ENCODE measurements around the gene MEF2C. TPM values are rescaled to one million over a fixed set of nuclear protein-coding genes. Genes with fewer than 3 reads are reported as not detected.

MEF2C gene
- total RNA-seq, 1 donor from 2014 or later, result 1.9 TPM

DNA sequence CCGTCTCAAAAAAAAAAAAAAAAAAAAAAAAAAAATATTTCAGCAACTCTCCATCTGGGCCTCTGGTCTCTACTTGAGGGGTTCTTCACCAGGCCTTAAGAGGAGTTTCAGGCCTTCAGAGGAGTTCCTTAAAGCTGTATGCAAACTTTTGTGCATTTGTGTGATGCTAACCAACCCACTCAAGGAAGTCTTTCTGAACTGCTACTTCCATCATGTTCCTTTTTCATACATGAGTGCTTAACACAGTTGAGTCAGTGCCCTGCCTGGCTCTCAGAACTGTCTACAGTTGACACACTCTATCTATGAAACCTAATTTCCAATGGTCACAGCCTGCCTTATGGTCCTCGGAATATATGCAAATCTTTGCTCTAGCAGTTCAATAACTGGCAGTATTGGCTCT is 146.5 kb downstream of the MEF2C start:
- peaks cover 2% of the 10 kb centered on the region for H3K27me3 Mint-ChIP-seq
- DNase-seq (ENCODE audit: low spot score, unreplicated experiment), result no peak
- H3K4me1 Mint-ChIP-seq (ENCODE audit: low read depth), result peaks cover 3% of the 10 kb centered on the region
- no peak overlapping the region for H3K27ac Mint-ChIP-seq
- no peak overlapping the region for H3K4me3 Mint-ChIP-seq (ENCODE audit: low read depth)
- TF ChIP-seq CTCF (IDR thresholded peaks at IDR 0.05; ENCODE audit: unreplicated experiment), result no peak
- H3K36me3 Mint-ChIP-seq (ENCODE audit: insufficient read depth), result no peaks in the 10 kb centered on the region
- no peaks in the 10 kb centered on the region for H3K9me3 Mint-ChIP-seq (ENCODE audit: low read depth)

DNA sequence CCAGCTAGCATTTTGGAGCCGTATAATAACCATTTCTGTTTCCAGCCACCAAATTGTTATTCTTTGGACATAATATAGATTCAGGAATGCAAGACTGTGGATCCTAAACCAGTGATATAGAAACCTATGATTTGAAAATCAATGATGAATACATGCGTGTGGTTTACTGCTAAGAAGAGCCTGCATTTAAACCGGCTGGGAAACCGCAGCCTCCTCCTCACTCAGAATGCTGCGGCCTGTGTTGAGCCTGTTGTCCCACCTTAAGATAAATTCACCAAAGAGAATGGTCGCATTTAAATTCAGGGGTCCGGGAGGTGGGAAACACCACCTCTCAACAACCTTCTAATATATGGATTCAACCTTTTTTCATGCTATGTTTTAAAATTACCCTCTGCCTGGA is 148.0 kb downstream of the MEF2C start:
- Mint-ChIP-seq H3K27ac (no peak overlapping the region), H3K4me1 (ENCODE audit: low read depth) (peaks cover 5% of the 10 kb centered on the region), H3K27me3 (peaks cover 2% of the 10 kb centered on the region), H3K9me3 (ENCODE audit: low read depth) (no peaks in the 10 kb centered on the region), H3K4me3 (ENCODE audit: low read depth) (no peak overlapping the region), H3K36me3 (ENCODE audit: insufficient read depth) (no peaks in the 10 kb centered on the region)
- DNase-seq (ENCODE audit: low spot score, unreplicated experiment), result no peak
- TF ChIP-seq CTCF (IDR thresholded peaks at IDR 0.05; ENCODE audit: unreplicated experiment), result no peak

GRCh38 chr5:88734191-88734640 is 148.8 kb downstream of the MEF2C start:
- peaks cover 2% of the 10 kb centered on the region for H3K27me3 Mint-ChIP-seq
- peaks cover 5% of the 10 kb centered on the region for H3K4me1 Mint-ChIP-seq (ENCODE audit: low read depth)
- H3K36me3 Mint-ChIP-seq (ENCODE audit: insufficient read depth), result no peaks in the 10 kb centered on the region
- TF ChIP-seq CTCF (IDR thresholded peaks at IDR 0.05; ENCODE audit: unreplicated experiment), result no peak
- no peaks in the 10 kb centered on the region for H3K9me3 Mint-ChIP-seq (ENCODE audit: low read depth)
- no peak overlapping the region for H3K4me3 Mint-ChIP-seq (ENCODE audit: low read depth)
- no peak for DNase-seq (ENCODE audit: low spot score, unreplicated experiment)
- H3K27ac Mint-ChIP-seq, result no peak overlapping the region

DNA sequence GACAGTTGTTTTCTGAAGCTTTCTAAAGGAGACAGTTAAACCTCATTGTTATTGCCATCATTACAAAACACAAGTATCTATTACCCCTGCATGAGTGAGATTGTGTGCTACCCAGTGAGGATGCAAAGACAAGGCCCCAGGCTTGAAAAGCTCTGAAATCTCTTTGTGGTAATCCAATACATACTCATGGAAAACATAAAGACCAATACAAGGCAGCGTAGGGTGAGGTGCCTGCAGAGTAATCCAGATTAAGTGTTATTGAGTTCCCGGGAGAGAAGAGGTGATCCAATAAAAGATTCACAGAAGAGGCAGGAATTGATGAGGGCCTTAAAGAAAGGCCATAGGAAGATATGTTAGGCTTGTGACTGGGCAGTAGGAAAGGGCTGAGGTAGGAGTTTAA is 150.1 kb downstream of the MEF2C start:
- no peaks in the 10 kb centered on the region for H3K36me3 Mint-ChIP-seq (ENCODE audit: insufficient read depth)
- no peak for DNase-seq (ENCODE audit: low spot score, unreplicated experiment)
- H3K4me1 Mint-ChIP-seq (ENCODE audit: low read depth), result peaks cover 5% of the 10 kb centered on the region
- H3K27ac Mint-ChIP-seq, result no peak overlapping the region
- H3K9me3 Mint-ChIP-seq (ENCODE audit: low read depth), result no peaks in the 10 kb centered on the region
- TF ChIP-seq CTCF (IDR thresholded peaks at IDR 0.05; ENCODE audit: unreplicated experiment), result no peak
- H3K27me3 Mint-ChIP-seq, result no peaks in the 10 kb centered on the region
- H3K4me3 Mint-ChIP-seq (ENCODE audit: low read depth), result no peak overlapping the region

DNA sequence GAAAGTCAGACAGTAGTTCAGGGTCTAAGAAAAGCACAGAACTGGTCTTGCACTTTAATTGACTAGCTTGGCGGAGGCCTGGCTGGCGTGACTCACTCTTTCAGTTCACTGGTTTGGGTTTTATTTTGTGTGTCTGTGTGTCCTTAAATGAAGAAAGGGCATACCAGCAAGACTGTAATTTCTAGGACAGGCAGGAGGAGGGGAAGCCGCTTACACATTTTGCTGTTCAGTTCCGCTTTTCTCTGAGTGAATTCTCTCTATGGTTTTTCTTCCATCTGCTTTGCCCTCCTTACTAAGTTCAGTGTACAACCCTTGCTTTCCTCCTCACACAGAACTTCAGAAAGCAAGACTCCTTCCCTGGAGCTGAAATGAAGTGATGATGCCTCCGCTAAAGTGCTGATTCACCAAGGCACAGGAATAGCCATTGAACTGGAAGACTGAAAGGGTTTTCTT is 150.8 kb downstream of the MEF2C start:
- no peaks in the 10 kb centered on the region for H3K27me3 Mint-ChIP-seq
- no peaks in the 10 kb centered on the region for H3K9me3 Mint-ChIP-seq (ENCODE audit: low read depth)
- TF ChIP-seq CTCF (IDR thresholded peaks at IDR 0.05; ENCODE audit: unreplicated experiment), result no peak
- H3K27ac Mint-ChIP-seq, result no peak overlapping the region
- no peaks in the 10 kb centered on the region for H3K36me3 Mint-ChIP-seq (ENCODE audit: insufficient read depth)
- no peak overlapping the region for H3K4me3 Mint-ChIP-seq (ENCODE audit: low read depth)
- peaks cover 2% of the 10 kb centered on the region for H3K4me1 Mint-ChIP-seq (ENCODE audit: low read depth)
- no peak for DNase-seq (ENCODE audit: low spot score, unreplicated experiment)
